Neural cell (in vitro differentiated cells): ENCODE measurements around the gene DRD1. TPM values are rescaled to one million over a fixed set of nuclear protein-coding genes. Genes with fewer than 3 reads are reported as not detected.

Source experiments
- H2AFZ ChIP-seq: fragments of 200-600, 300-800 bp; sonication (generic), shearing (Covaris generic); 2 replicates; pipeline ENCODE4 v1.6.0; 2014; ENCODE audit warnings: low read depth, mild to moderate bottlenecking, antibody characterized with exemption, low read length, moderate library complexity
- H3F3A ChIP-seq: fragments of 200-600 bp; shearing (Covaris generic); 2 replicates; pipeline ENCODE4 v1.6.1; 2016; ENCODE audit warnings: mild to moderate bottlenecking, moderate library complexity, mixed read lengths, antibody characterized with exemption, low read length; ENCODE audit not compliant: insufficient read depth, poor library complexity, severe bottlenecking
- H3K27ac ChIP-seq: fragments of 200-600, 300-800 bp; sonication (generic), shearing (Covaris generic); 2 replicates; pipeline ENCODE4 v1.5.1; 2014; ENCODE audit warnings: mild to moderate bottlenecking, low read length, moderate library complexity
- H3K27me3 ChIP-seq: fragments of 300-800, 200-600 bp; sonication (generic), shearing (Covaris generic); 2 replicates; pipeline ENCODE4 v1.6.0; 2014; ENCODE audit warnings: mild to moderate bottlenecking, low read depth, low read length, moderate library complexity; ENCODE audit not compliant: insufficient read depth
- H3K36me3 ChIP-seq: fragments of 300-800, 200-600 bp; sonication (generic), shearing (Covaris generic); 2 replicates; pipeline ENCODE4 v1.5.1; 2014; ENCODE audit warnings: mild to moderate bottlenecking, antibody characterized with exemption, low read length, moderate library complexity; ENCODE audit not compliant: insufficient read depth
- H3K4me2 ChIP-seq: fragments of 300-800, 200-600 bp; sonication (generic), shearing (Covaris generic); 2 replicates; pipeline ENCODE4 v1.6.0; 2014; ENCODE audit warnings: mild to moderate bottlenecking, low read length
- H3K4me3 ChIP-seq: fragments of 300-800, 200-600 bp; sonication (generic), shearing (Covaris generic); 2 replicates; pipeline ENCODE4 v1.5.1; 2014; ENCODE audit warnings: mild to moderate bottlenecking, low read length, moderate library complexity
- H3K79me2 ChIP-seq: fragments of 200-600 bp; shearing (Covaris generic); replicated peaks from 2 replicates; pipeline ENCODE4 v1.6.0; 2014; ENCODE audit warnings: mild to moderate bottlenecking, low read length, moderate library complexity; ENCODE audit not compliant: insufficient read depth
- H3K9ac ChIP-seq: fragments of 300-800, 200-600 bp; sonication (generic), shearing (Covaris generic); 2 replicates; pipeline ENCODE4 v1.6.1; 2016; ENCODE audit warnings: mild to moderate bottlenecking, low read length, mixed read lengths
- H3K9me2 ChIP-seq: fragments of 200-600 bp; shearing (Covaris generic); 2 replicates; pipeline ENCODE4 v1.6.1; 2016; ENCODE audit warnings: mild to moderate bottlenecking, low read length, mixed read lengths; ENCODE audit not compliant: insufficient read depth
- H3K9me3 ChIP-seq: fragments of 200-600, 300-800 bp; sonication (generic), shearing (Covaris generic); 2 replicates; pipeline ENCODE4 v1.6.1; 2016; ENCODE audit warnings: mild to moderate bottlenecking, mixed run types, low read length, moderate library complexity, mixed read lengths
- H4K20me1 ChIP-seq: fragments of 200-600 bp; shearing (Covaris generic); 2 replicates; pipeline ENCODE4 v1.6.1; 2016; ENCODE audit warnings: mild to moderate bottlenecking, mixed run types; ENCODE audit not compliant: insufficient read depth
- EP300 ChIP-seq: fragments of 450-650 bp; conservative IDR thresholded peaks from 2 replicates; pipeline ENCODE4 v1.6.1; 2014; ENCODE audit warnings: antibody characterized with exemption, mild to moderate bottlenecking, moderate library complexity; ENCODE audit not compliant: poor library complexity, severe bottlenecking
- EZH2 ChIP-seq: fragments of 200-600, 300-800 bp; shearing (Covaris generic), sonication (generic); IDR thresholded peaks from 2 replicates; pipeline ENCODE4 v1.6.1; 2014; ENCODE audit warnings: antibody characterized with exemption, low read length, borderline replicate concordance, mild to moderate bottlenecking; ENCODE audit not compliant: insufficient read depth, poor library complexity, severe bottlenecking
- MXI1 ChIP-seq: fragments of 450-650 bp; conservative IDR thresholded peaks from 2 replicates; pipeline ENCODE4 v1.6.1; 2014; ENCODE audit warnings: antibody characterized with exemption, mild to moderate bottlenecking; ENCODE audit not compliant: poor library complexity, severe bottlenecking
- POLR2AphosphoS5 ChIP-seq: IDR thresholded peaks from 2 replicates; pipeline ENCODE4 v1.6.1; 2012
- RAD21 ChIP-seq: fragments of 450-650 bp; conservative IDR thresholded peaks from 2 replicates; pipeline ENCODE4 v1.6.1; 2014; ENCODE audit warnings: antibody characterized with exemption, mild to moderate bottlenecking, moderate library complexity
- SMC3 ChIP-seq: fragments of 450-650 bp; conservative IDR thresholded peaks from 2 replicates; pipeline ENCODE4 v1.6.1; 2014; ENCODE audit warnings: antibody characterized with exemption, mild to moderate bottlenecking, moderate library complexity; ENCODE audit not compliant: poor library complexity
- TAF1 ChIP-seq: IDR thresholded peaks from 2 replicates; pipeline ENCODE4 v1.6.1; 2012; ENCODE audit warnings: low read depth
- polyA plus RNA-seq: library from polyadenylated mRNA; depleted of rRNA; stranded (reverse); fragments of >200 nt; gene quantifications from 2 replicates; pipeline ENCODE4 v1.2.3, GENCODE V29; 2014
- TF ChIP-seq, protein P1 (sequence below): IDR thresholded peaks from 2 replicates; pipeline ENCODE4 v1.6.1; 2012; ENCODE audit warnings: borderline replicate concordance
- TF ChIP-seq, protein P2 (sequence below): fragments of 450-650 bp; IDR thresholded peaks from 2 replicates; pipeline ENCODE4 v1.5.1; 2014; ENCODE audit warnings: antibody characterized with exemption, mild to moderate bottlenecking, moderate library complexity; ENCODE audit not compliant: poor library complexity, severe bottlenecking

Gene DRD1
- polyA plus RNA-seq, 1 donor from 2014 or later = 0.33 TPM

DNA sequence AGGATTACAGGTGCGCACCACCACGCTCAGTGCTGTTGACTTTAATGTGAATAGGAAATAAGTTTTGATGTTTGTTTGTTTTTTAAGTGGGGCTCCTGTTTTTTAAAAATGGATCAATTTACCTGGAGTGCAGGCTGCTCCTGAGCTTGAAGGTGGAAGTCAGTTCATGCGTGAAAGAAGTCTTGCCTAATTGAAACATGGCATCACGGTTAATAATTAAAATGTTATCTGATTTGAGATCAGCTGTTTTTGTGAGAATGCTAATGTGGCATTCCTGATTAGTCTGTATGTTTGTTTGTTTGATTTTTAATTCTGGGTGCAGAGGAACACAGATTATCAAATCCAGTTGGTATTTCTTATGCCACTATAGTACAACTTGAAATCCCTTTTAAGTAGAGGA lies 40.8 kb upstream of the DRD1 start:
- H3K4me2 ChIP-seq = no peak overlapping the region
- no peak overlapping the region for H3K9ac ChIP-seq
- H2AFZ ChIP-seq = no peak overlapping the region
- no peak for TF ChIP-seq EZH2
- TF ChIP-seq TAF1 = no peak
- TF ChIP-seq MXI1 = no peak
- TF ChIP-seq SMC3 = no peak
- TF ChIP-seq EP300 = no peak
- TF ChIP-seq, protein P1, sequence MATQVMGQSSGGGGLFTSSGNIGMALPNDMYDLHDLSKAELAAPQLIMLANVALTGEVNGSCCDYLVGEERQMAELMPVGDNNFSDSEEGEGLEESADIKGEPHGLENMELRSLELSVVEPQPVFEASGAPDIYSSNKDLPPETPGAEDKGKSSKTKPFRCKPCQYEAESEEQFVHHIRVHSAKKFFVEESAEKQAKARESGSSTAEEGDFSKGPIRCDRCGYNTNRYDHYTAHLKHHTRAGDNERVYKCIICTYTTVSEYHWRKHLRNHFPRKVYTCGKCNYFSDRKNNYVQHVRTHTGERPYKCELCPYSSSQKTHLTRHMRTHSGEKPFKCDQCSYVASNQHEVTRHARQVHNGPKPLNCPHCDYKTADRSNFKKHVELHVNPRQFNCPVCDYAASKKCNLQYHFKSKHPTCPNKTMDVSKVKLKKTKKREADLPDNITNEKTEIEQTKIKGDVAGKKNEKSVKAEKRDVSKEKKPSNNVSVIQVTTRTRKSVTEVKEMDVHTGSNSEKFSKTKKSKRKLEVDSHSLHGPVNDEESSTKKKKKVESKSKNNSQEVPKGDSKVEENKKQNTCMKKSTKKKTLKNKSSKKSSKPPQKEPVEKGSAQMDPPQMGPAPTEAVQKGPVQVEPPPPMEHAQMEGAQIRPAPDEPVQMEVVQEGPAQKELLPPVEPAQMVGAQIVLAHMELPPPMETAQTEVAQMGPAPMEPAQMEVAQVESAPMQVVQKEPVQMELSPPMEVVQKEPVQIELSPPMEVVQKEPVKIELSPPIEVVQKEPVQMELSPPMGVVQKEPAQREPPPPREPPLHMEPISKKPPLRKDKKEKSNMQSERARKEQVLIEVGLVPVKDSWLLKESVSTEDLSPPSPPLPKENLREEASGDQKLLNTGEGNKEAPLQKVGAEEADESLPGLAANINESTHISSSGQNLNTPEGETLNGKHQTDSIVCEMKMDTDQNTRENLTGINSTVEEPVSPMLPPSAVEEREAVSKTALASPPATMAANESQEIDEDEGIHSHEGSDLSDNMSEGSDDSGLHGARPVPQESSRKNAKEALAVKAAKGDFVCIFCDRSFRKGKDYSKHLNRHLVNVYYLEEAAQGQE = no peak
- no peak for TF ChIP-seq POLR2AphosphoS5
- TF ChIP-seq RAD21 = no peak
- TF ChIP-seq, protein P2, sequence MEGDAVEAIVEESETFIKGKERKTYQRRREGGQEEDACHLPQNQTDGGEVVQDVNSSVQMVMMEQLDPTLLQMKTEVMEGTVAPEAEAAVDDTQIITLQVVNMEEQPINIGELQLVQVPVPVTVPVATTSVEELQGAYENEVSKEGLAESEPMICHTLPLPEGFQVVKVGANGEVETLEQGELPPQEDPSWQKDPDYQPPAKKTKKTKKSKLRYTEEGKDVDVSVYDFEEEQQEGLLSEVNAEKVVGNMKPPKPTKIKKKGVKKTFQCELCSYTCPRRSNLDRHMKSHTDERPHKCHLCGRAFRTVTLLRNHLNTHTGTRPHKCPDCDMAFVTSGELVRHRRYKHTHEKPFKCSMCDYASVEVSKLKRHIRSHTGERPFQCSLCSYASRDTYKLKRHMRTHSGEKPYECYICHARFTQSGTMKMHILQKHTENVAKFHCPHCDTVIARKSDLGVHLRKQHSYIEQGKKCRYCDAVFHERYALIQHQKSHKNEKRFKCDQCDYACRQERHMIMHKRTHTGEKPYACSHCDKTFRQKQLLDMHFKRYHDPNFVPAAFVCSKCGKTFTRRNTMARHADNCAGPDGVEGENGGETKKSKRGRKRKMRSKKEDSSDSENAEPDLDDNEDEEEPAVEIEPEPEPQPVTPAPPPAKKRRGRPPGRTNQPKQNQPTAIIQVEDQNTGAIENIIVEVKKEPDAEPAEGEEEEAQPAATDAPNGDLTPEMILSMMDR = no peak
- no peak overlapping the region for H3K27ac ChIP-seq
- H3K9me2 ChIP-seq = no peaks in the 10 kb centered on the region
- no peak overlapping the region for H3K4me3 ChIP-seq
- H3K79me2 ChIP-seq = peaks cover 64% of the 10 kb centered on the region
- no peaks in the 10 kb centered on the region for H4K20me1 ChIP-seq
- no peaks in the 10 kb centered on the region for H3K27me3 ChIP-seq
- H3K36me3 ChIP-seq = peaks cover 10% of the 10 kb centered on the region
- H3K9me3 ChIP-seq = no peaks in the 10 kb centered on the region
- H3F3A ChIP-seq = no peaks in the 10 kb centered on the region

DNA sequence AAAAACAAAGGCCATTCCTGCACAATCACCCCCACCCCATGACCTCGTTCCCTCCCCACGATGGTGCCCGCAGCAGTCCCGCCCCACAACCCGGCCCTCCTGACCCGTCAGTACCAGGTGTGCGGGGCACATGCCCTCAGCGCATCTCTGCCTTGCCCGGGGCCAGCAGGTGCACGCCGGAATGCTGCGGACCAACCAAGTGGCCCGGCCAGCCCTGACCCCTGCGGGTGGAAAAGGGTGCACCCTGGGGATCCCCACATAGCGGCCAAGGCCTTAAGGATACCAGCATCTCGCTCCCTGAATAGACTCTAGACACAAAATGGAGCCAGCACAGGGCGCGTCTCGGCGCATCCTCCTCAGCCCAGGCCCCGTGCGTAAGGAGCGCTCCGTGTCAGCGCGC lies 40.3 kb upstream of the DRD1 start:
- Histone ChIP-seq H3K4me3 (no peak overlapping the region), H4K20me1 (no peaks in the 10 kb centered on the region), H3K9ac (no peak overlapping the region), H3K79me2 (peaks cover 69% of the 10 kb centered on the region), H3K27me3 (no peaks in the 10 kb centered on the region), H3K4me2 (no peak overlapping the region), H3K9me2 (no peaks in the 10 kb centered on the region), H3K27ac (no peak overlapping the region), H3F3A (no peaks in the 10 kb centered on the region), H3K9me3 (no peaks in the 10 kb centered on the region), H2AFZ (no peak overlapping the region), H3K36me3 (peaks cover 10% of the 10 kb centered on the region)
- TF ChIP-seq, protein P1 = no peak
- TF ChIP-seq EP300 = no peak
- TF ChIP-seq MXI1 = no peak
- no peak for TF ChIP-seq RAD21
- no peak for TF ChIP-seq POLR2AphosphoS5
- TF ChIP-seq TAF1 = no peak
- TF ChIP-seq EZH2 = no peak
- no peak for TF ChIP-seq SMC3
- TF ChIP-seq, protein P2 = no peak
